ENCODE results near the gene PLEKHO2.

PLEKHO2 gene

DNA sequence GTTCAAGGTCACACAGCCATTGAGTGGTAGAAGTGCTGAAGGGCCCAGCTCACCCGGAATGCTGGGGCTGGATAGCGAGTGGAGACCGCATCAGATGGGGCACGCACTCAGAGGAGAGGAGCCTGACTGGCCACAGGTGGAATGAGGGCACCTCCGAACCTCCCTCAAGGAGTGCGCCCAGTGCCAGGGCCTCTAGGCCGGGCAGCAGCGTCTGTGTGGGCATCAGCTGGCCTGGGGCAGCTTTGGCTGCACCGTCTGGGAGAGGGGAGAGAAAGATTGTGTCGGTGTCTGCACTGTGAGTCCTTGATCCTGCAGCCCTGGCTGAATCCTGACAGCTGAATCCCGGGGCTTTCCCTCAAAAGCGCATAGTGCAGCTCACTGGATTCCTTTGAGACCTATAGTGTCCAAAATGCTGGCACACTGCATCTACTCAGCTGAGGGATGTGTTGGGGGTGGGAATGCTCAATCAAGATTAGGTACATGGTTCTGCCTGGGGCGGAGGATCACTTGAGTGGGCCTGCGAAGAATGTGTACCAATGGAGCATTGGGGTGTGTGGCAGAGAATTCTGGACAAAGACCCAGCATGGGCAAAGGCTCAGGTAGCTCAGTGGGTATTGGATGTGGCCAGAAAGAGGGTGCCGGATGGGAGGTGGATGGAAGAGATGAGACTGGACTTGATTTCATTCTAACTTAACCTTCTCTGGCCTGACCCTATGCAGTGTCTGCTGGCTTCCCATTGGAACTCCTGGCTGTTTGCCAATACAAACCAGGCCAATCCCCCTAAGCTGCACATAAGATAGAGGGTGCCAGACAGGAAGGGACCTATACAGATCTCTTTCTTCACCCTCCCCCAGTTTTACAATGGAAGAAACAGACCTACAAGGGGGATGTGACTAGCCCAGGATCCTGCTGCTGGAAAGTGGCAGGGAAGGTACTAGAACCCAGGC, 70.9 kb downstream of the PLEKHO2 start:
- no peak for DNase-seq (ENCODE audit: low read depth, low spot score)

DNA sequence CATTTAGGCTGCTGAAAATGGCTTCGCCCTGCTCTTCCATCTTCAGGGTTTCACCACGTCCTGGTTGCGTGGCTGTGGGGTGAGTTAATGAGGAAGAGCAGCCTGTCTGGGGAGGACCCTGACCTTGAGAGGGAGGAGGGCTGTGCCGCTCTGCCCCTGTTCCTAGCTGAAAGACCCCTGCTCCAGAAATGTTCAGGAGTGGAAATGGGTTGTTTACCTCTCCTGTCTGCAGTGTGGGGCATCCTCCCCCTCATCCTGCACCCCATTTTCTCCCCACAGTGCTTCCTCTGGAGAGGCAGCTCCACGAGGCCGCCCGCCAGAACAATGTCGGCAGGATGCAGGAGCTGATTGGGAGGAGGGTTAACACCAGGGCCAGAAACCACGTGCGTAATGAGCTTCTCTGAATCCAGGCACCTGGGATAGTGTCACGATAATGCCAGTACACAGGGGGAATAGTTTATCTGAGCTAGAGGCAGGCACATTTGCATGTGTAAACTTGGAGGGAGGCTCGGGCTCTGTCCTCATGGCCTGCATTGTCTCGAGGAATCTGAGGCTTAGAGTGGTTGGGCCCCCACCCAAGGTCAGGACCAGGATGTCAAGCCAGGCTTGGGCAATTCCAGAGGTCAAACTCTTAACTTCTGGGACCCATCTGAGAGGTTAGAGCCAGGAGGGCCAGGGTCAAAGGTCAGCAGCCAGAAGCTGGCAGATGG, 74.0 kb downstream of the PLEKHO2 start:
- DNase-seq (ENCODE audit: low read depth, low spot score) = no peak

DNA sequence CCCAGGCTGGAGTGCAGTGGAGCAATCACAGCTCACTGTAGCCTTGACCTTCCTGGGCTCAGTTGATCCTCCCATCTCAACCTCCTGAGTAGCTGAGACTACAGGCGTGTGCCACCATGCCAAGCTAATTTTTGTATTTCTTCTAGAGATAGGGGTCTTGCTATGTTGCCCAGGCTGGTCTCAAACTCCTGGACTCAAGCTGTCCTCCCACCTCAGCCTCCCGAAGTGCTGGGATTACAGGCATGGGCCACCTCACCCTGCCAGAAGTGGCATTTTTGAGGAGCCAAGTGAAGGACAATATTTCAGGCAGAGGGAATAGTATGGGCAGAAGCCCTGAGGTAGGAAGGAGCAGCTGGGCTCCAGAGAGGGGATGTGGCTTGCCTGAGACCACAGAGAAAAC, 74.7 kb downstream of the PLEKHO2 start:
- DNase-seq (ENCODE audit: low read depth, low spot score) = no peak

- no peak for DNase-seq (ENCODE audit: low read depth, low spot score)
Observed at GRCh38 chr15:64917211-64917610, 75.5 kb downstream of the PLEKHO2 start.

Measured in activated CD4-positive, CD25-positive, alpha-beta regulatory T cell treated with anti-CD3 and anti-CD28 coated beads, Interleukin-2, amount 50 U/mL, for 16 hours (primary cell).